HG03175 (cell line): ENCODE results near the gene MAB21L1.

Source experiments
- ATAC-seq: cut with Tn5 transposase; IDR thresholded peaks from one replicate; pipeline ENCODE4 v1.9.1; 2021; ENCODE audit warnings: mild to moderate bottlenecking, moderate library complexity; ENCODE audit not compliant: unreplicated experiment

The MAB21L1 gene

GRCh38 chr13:35480346-35480745, 3.9 kb upstream of the MAB21L1 start:
- no peak for ATAC-seq

- ATAC-seq: no peak
These were observed 3.2 kb upstream of the MAB21L1 start for GRCh38 chr13:35479706-35480105.

GRCh38 chr13:35479038-35479492, 2.6 kb upstream of the MAB21L1 start:
- no peak for ATAC-seq

- no peak for ATAC-seq
These were observed 2.0 kb upstream of the MAB21L1 start for GRCh38 chr13:35478271-35479037.

GRCh38 chr13:35477386-35477946, 977 bp upstream of the MAB21L1 start:
- no peak for ATAC-seq

GRCh38 chr13:35475212-35475959, 1.1 kb downstream of the MAB21L1 start:
- ATAC-seq: no peak

GRCh38 chr13:35474496-35475211, 1.8 kb downstream of the MAB21L1 start:
- no peak for ATAC-seq

- ATAC-seq: no peak
These were observed 2.7 kb downstream of the MAB21L1 start for GRCh38 chr13:35473802-35474201.

GRCh38 chr13:35473206-35473775, 3.2 kb downstream of the MAB21L1 start:
- no peak for ATAC-seq

- ATAC-seq: no peak
These were observed 4.1 kb downstream of the MAB21L1 start for GRCh38 chr13:35472323-35472881.

- no peak for ATAC-seq
These were observed 4.7 kb downstream of the MAB21L1 start for GRCh38 chr13:35471706-35472322.

- no peak for ATAC-seq
These were observed 5.5 kb downstream of the MAB21L1 start for GRCh38 chr13:35470671-35471661.

- no peak for ATAC-seq
These were observed 6.5 kb downstream of the MAB21L1 start for GRCh38 chr13:35469806-35470525.

- no peak for ATAC-seq
These were observed 8.3 kb downstream of the MAB21L1 start for GRCh38 chr13:35468195-35468594.

GRCh38 chr13:35465371-35465770, 11.1 kb downstream of the MAB21L1 start:
- ATAC-seq: no peak

- ATAC-seq: no peak
These were observed 16.4 kb downstream of the MAB21L1 start for GRCh38 chr13:35460061-35460460.

- ATAC-seq: no peak
These were observed 19.2 kb downstream of the MAB21L1 start for GRCh38 chr13:35457258-35457657.

- ATAC-seq: no peak
These were observed 21.5 kb downstream of the MAB21L1 start for GRCh38 chr13:35455022-35455421.
